AG04449 (cell line): ENCODE data around the gene APOA4.

Experiments used
- CTCF ChIA-PET: fragments of 350-600 bp; formaldehyde crosslinking; extraction: SDS; loops from one replicate; lab custom pipeline; 2021; ENCODE audit warnings: antibody characterized with exemption; lab: Yijun Ruan, JAX
- POLR2A ChIA-PET: fragments of 400-600, 350-600 bp; formaldehyde crosslinking; extraction: SDS; loops from one replicate; lab custom pipeline; 2020; ENCODE audit warnings: antibody characterized with exemption, inconsistent platforms; lab: Yijun Ruan, JAX
- DNase-seq: peaks from one replicate; pipeline ENCODE4 v3.0.0-alpha.2; 2010; ENCODE audit warnings: low read depth, low spot score
- H3K4me3 ChIP-seq: 2 replicates; pipeline ENCODE4 v1.5.1; 2011; ENCODE audit warnings: low read depth, mild to moderate bottlenecking, control low read depth, low read length
- TF ChIP-seq, protein P1 (sequence below): IDR thresholded peaks from one replicate; pipeline ENCODE4 v1.5.1; 2011; ENCODE audit warnings: mild to moderate bottlenecking, moderate library complexity, low read length, control low read depth, inconsistent platforms; ENCODE audit not compliant: insufficient read depth; ENCODE audit errors: missing control alignments

The APOA4 gene

DNA sequence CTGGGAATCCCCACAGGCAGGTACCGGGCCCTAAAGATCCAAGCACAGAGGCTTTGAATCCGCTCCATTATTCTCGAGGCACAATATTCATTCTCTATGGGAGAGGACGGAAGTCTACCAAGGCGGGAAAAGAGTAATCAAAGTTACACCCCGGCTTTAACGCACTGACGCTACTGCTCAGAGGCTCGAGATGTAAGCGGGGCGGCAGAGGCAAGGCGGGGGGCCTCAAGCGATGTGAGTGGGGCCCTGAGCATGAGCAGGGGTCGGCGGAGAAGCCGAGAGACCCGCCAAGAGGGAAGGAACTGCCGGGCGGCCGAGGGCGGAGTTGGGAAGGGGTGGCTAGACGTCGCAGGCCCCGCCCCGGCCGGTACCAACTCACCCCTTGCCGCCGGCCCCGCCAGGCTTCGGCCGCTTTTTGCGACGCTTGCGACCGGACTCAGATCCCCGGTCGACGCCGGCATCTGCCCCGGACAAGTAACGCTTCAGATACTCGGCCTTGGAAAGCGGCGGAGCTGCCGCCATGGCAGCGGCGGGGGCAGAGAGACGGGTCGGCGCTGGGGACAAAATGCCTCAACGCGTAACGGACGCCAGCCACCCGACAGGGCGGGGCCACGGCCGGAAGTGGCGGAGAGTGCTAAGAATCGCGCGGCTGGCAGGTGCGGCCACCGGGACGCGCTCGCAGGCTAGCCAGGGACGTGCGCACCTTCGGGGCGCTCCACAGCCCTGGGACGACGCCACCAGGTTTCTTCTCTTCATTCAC lies 50.5 kb downstream of the APOA4 start, which contains the start of gene BUD13:
TSS of gene BUD13 (minus strand) at position 545 of the 760 bp plus-strand sequence. CDS start at position 522, 23 bp downstream.
- peak within 1 kb of the TSS; percentile 78 for H3K4me3 ChIP-seq
- TF ChIP-seq, protein P1, sequence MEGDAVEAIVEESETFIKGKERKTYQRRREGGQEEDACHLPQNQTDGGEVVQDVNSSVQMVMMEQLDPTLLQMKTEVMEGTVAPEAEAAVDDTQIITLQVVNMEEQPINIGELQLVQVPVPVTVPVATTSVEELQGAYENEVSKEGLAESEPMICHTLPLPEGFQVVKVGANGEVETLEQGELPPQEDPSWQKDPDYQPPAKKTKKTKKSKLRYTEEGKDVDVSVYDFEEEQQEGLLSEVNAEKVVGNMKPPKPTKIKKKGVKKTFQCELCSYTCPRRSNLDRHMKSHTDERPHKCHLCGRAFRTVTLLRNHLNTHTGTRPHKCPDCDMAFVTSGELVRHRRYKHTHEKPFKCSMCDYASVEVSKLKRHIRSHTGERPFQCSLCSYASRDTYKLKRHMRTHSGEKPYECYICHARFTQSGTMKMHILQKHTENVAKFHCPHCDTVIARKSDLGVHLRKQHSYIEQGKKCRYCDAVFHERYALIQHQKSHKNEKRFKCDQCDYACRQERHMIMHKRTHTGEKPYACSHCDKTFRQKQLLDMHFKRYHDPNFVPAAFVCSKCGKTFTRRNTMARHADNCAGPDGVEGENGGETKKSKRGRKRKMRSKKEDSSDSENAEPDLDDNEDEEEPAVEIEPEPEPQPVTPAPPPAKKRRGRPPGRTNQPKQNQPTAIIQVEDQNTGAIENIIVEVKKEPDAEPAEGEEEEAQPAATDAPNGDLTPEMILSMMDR, result no peak
- ChIA-PET POLR2A (no interaction called here), CTCF (interaction anchor here (1.8 to 2.9 kb wide), 3 partner anchors 18 to 334 kb away, joined by 8 to 17 read pairs (median 9); partner anchors contain the start of gene APOA5)
- no peak for DNase-seq

DNA sequence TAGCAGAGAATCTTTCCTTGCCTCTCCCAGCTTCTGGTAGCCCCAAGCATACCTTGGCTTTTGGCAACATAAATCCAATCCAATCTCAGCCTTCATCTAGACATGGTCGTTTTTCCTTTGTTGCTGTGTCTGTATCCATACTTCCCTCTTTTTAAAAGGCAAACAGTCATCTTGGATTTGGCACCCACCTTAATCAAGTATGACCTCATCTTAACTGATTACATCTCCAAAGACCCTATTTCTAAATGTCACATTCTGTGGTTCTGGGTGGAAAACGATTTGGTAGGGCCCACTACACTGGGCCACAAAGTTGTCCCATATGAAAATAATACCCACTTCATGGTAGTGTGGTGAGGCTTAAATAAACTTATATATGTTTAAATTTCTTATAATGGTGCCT lies 51.2 kb downstream of the APOA4 start:
- peak overlapping the region; percentile 78 for H3K4me3 ChIP-seq
- TF ChIP-seq, protein P1, result no peak
- ChIA-PET POLR2A (no interaction called here), CTCF (interaction anchor here (1.2 to 2.1 kb wide), 5 partner anchors 10 to 334 kb away, joined by 4 to 9 read pairs (median 6); partner anchors contain the start of gene APOA5)
- DNase-seq, result no peak
